ENCODE measurements around the gene HTR3B. TPM values are rescaled to one million over a fixed set of nuclear protein-coding genes. Genes with fewer than 3 reads are reported as not detected.

The HTR3B gene
- total RNA-seq, 1 donor from 2014 or later = not detected

DNA sequence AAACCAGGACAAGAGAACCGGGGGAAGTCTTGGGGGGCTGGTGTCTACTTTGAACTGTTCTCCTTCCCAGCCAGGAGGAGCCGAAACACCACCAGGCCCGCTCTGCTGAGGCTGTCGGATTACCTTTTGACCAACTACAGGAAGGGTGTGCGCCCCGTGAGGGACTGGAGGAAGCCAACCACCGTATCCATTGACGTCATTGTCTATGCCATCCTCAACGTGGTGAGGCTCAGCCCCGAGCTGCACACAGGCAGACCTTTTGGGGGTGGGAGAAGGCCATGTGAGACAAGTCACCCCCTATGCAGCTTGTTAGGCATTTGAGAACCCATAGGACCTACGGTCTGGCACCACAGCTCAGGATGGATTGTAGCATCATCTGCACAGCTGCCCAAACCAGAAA lies 73.1 kb downstream of the HTR3B start:
- H3K36me3 ChIP-seq = no peaks in the 10 kb centered on the region
- H3K4me1 ChIP-seq = peaks cover 12% of the 10 kb centered on the region
- H3K27ac ChIP-seq (replicated peaks) = no peak overlapping the region
- TF ChIP-seq, protein P1, sequence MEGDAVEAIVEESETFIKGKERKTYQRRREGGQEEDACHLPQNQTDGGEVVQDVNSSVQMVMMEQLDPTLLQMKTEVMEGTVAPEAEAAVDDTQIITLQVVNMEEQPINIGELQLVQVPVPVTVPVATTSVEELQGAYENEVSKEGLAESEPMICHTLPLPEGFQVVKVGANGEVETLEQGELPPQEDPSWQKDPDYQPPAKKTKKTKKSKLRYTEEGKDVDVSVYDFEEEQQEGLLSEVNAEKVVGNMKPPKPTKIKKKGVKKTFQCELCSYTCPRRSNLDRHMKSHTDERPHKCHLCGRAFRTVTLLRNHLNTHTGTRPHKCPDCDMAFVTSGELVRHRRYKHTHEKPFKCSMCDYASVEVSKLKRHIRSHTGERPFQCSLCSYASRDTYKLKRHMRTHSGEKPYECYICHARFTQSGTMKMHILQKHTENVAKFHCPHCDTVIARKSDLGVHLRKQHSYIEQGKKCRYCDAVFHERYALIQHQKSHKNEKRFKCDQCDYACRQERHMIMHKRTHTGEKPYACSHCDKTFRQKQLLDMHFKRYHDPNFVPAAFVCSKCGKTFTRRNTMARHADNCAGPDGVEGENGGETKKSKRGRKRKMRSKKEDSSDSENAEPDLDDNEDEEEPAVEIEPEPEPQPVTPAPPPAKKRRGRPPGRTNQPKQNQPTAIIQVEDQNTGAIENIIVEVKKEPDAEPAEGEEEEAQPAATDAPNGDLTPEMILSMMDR (IDR thresholded peaks at IDR 0.05; ENCODE audit: borderline replicate concordance) = no peak
- H3K27me3 ChIP-seq (ENCODE audit: low read depth) = peaks cover 61% of the 10 kb centered on the region
- no peak for DNase-seq
- H3K9me3 ChIP-seq (replicated peaks) = no peaks in the 10 kb centered on the region
- H3K4me3 ChIP-seq = no peak overlapping the region
- intact Hi-C loops (cut with micrococcal nuclease) = no loop called here

DNA sequence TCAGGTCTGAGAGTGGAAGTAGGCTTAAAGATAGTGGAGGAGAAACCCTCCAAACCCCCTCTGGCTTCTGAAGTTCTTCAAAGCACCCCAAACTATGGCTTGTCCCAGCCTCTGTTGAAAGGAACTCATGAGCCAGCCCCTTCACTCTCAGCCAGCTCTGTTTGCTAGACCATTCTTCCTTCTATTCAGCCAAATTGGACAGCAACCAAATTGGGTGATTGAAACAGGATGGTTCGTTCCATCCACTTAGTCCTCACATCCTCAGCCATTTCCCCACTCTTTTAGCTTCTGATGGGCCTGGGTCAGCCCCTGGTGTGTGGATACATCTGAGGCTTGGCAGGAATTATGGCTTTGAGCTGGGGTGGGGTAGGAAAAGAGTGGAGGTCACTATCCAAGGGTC lies 74.8 kb downstream of the HTR3B start:
- H3K27ac ChIP-seq (replicated peaks) = no peak overlapping the region
- intact Hi-C loops (cut with micrococcal nuclease) = no loop called here
- H3K9me3 ChIP-seq (replicated peaks) = no peaks in the 10 kb centered on the region
- DNase-seq = no peak
- peaks cover 78% of the 10 kb centered on the region for H3K27me3 ChIP-seq (ENCODE audit: low read depth)
- H3K36me3 ChIP-seq = no peaks in the 10 kb centered on the region
- peaks cover 10% of the 10 kb centered on the region for H3K4me1 ChIP-seq
- TF ChIP-seq, protein P1 (IDR thresholded peaks at IDR 0.05; ENCODE audit: borderline replicate concordance) = no peak
- no peak overlapping the region for H3K4me3 ChIP-seq

DNA sequence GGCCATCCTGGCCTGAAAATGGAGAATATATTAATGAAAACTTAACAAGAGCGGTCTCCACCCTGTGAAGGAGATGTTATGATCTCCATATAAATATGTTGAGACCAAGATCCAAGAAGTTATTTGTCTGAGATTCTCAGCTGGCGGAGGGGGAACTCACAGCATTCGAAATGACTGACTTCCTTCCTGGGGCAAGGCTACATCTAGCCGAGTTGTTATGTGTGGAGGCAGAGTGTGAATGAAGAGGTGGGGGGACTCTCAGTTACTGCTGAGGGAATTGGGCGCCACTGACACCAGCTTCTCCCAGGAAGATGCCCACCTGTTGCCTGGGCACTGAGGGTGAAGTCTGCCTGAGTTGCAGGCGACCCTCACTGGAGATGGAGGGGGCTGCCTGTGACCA lies 76.2 kb downstream of the HTR3B start:
- Histone ChIP-seq H3K4me1 (no peaks in the 10 kb centered on the region), H3K4me3 (no peak overlapping the region), H3K27ac (replicated peaks) (no peak overlapping the region), H3K27me3 (ENCODE audit: low read depth) (peaks cover 74% of the 10 kb centered on the region), H3K9me3 (replicated peaks) (no peaks in the 10 kb centered on the region), H3K36me3 (no peaks in the 10 kb centered on the region)
- intact Hi-C loops (cut with micrococcal nuclease) = no loop called here
- TF ChIP-seq, protein P1 (IDR thresholded peaks at IDR 0.05; ENCODE audit: borderline replicate concordance) = no peak
- no peak for DNase-seq

DNA sequence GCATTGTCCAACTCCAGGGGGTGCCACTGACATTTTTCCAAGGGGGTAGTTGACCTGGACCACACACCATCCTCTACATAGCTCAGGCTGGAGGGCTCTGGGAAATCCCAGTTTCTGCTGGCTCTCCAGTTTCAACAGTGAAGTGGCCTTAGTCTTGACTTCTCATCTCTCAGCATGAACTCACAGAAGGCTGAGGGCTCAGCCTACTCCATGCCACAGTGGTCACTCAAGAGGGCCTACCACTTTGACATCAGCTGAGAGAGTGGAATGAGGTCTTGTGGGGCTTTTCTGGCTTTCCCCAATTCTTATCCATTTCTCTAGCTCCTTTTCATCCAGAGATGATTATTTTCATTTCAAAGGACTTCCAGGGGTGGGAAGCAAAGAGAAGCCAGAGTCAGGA lies 77.7 kb downstream of the HTR3B start:
- peaks cover 90% of the 10 kb centered on the region for H3K27me3 ChIP-seq (ENCODE audit: low read depth)
- H3K36me3 ChIP-seq = no peaks in the 10 kb centered on the region
- H3K4me3 ChIP-seq = no peak overlapping the region
- TF ChIP-seq, protein P1 (IDR thresholded peaks at IDR 0.05; ENCODE audit: borderline replicate concordance) = no peak
- H3K9me3 ChIP-seq (replicated peaks) = no peaks in the 10 kb centered on the region
- H3K27ac ChIP-seq (replicated peaks) = no peak overlapping the region
- intact Hi-C loops (cut with micrococcal nuclease) = no loop called here
- no peaks in the 10 kb centered on the region for H3K4me1 ChIP-seq
- DNase-seq = no peak

DNA sequence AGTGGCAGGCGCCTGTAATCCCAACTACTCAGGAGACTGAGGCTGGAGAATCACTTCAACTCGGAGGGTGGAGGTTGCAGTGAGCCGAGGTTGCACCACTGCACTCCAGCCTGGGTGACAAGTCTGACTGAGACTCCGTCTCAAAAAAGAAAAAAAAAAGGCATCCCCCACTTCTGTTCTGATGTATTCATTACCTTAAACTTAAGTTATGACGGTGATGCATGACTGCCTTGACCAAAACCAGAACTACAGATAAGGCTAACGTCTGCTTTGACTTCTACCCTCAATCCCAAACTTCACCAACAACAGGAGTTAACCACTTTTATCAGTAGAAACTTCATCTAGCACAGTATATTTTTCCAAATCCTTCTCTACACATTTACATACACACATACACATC lies 80.2 kb downstream of the HTR3B start:
- Histone ChIP-seq H3K27ac (replicated peaks) (no peak overlapping the region), H3K4me1 (no peaks in the 10 kb centered on the region), H3K9me3 (replicated peaks) (no peaks in the 10 kb centered on the region), H3K27me3 (ENCODE audit: low read depth) (peaks cover 91% of the 10 kb centered on the region), H3K4me3 (no peak overlapping the region), H3K36me3 (no peaks in the 10 kb centered on the region)
- TF ChIP-seq, protein P1 (IDR thresholded peaks at IDR 0.05; ENCODE audit: borderline replicate concordance) = no peak
- intact Hi-C loops (cut with micrococcal nuclease) = no loop called here
- DNase-seq = no peak

DNA sequence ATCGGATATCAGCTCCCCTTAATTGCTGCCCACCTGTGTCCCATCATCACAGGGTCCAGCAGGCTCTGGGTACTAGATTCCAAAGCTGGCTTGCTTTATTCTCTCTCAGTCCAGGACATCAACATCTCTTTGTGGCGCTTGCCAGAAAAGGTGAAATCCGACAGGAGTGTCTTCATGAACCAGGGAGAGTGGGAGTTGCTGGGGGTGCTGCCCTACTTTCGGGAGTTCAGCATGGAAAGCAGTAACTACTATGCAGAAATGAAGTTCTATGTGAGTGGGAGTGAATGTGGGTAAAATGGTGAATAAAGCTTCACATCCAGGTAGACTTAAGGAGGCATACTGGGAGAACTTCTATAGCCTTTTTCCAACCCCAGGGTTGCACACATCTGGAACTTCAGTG lies 81.3 kb downstream of the HTR3B start:
- no peak overlapping the region for H3K4me3 ChIP-seq
- H3K27ac ChIP-seq (replicated peaks) = no peak overlapping the region
- H3K36me3 ChIP-seq = no peaks in the 10 kb centered on the region
- intact Hi-C loops (cut with micrococcal nuclease) = no loop called here
- TF ChIP-seq, protein P1 (IDR thresholded peaks at IDR 0.05; ENCODE audit: borderline replicate concordance) = no peak
- H3K4me1 ChIP-seq = no peaks in the 10 kb centered on the region
- peaks cover 92% of the 10 kb centered on the region for H3K27me3 ChIP-seq (ENCODE audit: low read depth)
- H3K9me3 ChIP-seq (replicated peaks) = no peaks in the 10 kb centered on the region
- no peak for DNase-seq

Measured in left ventricle myocardium inferior (tissue), 1 donor.